GM10248 (cell line): ENCODE measurements around the gene SYNJ2.
"Not testable (repeated sequence)": the region's sequence is repeated elsewhere in the genome, so short reads cannot be mapped to it uniquely, and the experiment has no call there.

Source experiments
- CTCF ChIA-PET: fragments of 300-600 bp; sonication (Branson Sonifier 250); formaldehyde crosslinking; extraction: SDS; loops from one replicate; lab custom pipeline; 2021; ENCODE audit warnings: antibody characterized with exemption; lab: Yijun Ruan, JAX
- POLR2A ChIA-PET: fragments of 350-650 bp; sonication (Branson Sonifier 250); formaldehyde crosslinking; extraction: SDS; loops from one replicate; lab custom pipeline; 2020; ENCODE audit warnings: antibody characterized with exemption; lab: Yijun Ruan, JAX
- DNase-seq: peaks from one replicate; pipeline ENCODE4 v3.0.0; 2012; ENCODE audit errors: extremely low spot score
- CTCF ChIP-seq: IDR thresholded peaks from 2 replicates; pipeline ENCODE4 v1.5.1; 2012; ENCODE audit warnings: mild to moderate bottlenecking, low read depth; ENCODE audit errors: extremely low read depth, missing control alignments, control extremely low read depth

The SYNJ2 gene

GRCh38 chr6:157946865-157947532 is 34.7 kb upstream of the SYNJ2 start:
- peak; percentile 66 for DNase-seq
- POLR2A ChIA-PET: interaction anchor here (0.7 kb wide), 1 partner anchor 144 kb away, joined by 3 read pairs; no protein-coding TSS in a partner anchor

GRCh38 chr6:157950899-157951298 is 30.8 kb upstream of the SYNJ2 start:
- POLR2A ChIA-PET, DNase-seq: not testable (repeated sequence)
- CTCF ChIA-PET: interaction anchor here (0.8 kb wide), 1 partner anchor 21 kb away, joined by 3 read pairs; no protein-coding TSS in a partner anchor

More at GRCh38 chr6:157946865-157947532, 34.7 kb upstream of the SYNJ2 start:
- peak; percentile 84 for TF ChIP-seq CTCF
- CTCF ChIA-PET: interaction anchor here (0.6 to 3.2 kb wide), 26 partner anchors 10 to 632 kb away, joined by 3 to 31 read pairs (median 4); partner anchors contain the start of gene TMEM242

- TF ChIP-seq CTCF: no peak
- DNase-seq: no peak
- CTCF ChIA-PET: interaction anchor here (0.8 kb wide), 1 partner anchor 15 kb away, joined by 3 read pairs; no protein-coding TSS in a partner anchor
- POLR2A ChIA-PET: no interaction called here
Observed at GRCh38 chr6:157951828-157952227, 29.8 kb upstream of the SYNJ2 start.

- DNase-seq: no peak
- ChIA-PET POLR2A (no interaction called here), CTCF (no interaction called here)
- TF ChIP-seq CTCF: no peak
Observed at GRCh38 chr6:157952861-157953351, 28.8 kb upstream of the SYNJ2 start.

GRCh38 chr6:157953580-157954091 is 28.0 kb upstream of the SYNJ2 start:
- CTCF ChIA-PET: no interaction called here
- no peak for TF ChIP-seq CTCF
- POLR2A ChIA-PET: no interaction called here
- no peak for DNase-seq

GRCh38 chr6:157954150-157955117 is 27.2 kb upstream of the SYNJ2 start:
- POLR2A ChIA-PET: no interaction called here

More at GRCh38 chr6:157954150-157955117, 27.2 kb upstream of the SYNJ2 start:
- DNase-seq: no peak
- CTCF ChIA-PET: interaction anchor here (0.8 kb wide), 1 partner anchor 18 kb away, joined by 3 read pairs; no protein-coding TSS in a partner anchor
- no peak for TF ChIP-seq CTCF
